GM18502 (cell line): ENCODE results near the gene USP25.

ENCODE experiments used
- ATAC-seq: cut with Tn5 transposase; IDR thresholded peaks from one replicate; pipeline ENCODE4 v1.9.1; 2021; ENCODE audit warnings: mild to moderate bottlenecking; ENCODE audit not compliant: unreplicated experiment, poor library complexity

USP25 gene

DNA sequence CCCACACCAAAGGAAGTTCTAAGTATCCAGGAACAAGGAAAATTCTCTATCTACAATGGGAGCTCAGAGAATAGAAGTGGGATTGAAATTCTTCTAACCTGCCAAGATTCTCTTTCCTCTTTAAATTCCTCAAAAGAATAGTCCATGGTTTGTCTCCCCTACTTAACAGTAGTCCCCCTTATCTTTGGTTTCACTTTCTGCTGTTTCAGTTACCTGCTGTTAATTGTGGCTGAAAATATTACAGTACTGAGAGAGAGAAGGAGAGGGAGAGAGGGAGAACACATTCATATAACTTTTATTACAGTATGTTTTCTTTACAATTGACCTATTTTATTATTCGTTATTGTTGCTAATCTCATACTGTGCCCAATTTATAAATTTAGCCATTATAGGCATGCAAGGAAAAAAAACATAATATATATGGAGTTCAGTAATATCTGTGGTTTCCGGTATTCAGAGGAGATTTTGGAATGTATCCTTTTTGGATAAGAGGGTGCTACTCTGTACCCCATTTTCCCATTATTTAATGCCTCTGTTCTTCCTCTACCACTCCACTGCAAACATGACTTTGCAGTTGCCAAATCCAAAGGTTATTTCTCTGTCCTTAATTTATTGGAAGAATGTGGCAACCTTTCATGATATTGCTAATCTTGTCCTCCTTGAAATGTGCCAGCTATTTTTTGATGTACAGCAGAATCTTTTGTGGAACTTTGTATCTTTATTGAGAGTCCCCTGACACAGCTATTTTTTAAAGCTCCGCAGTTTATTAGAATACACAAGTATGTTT lies 68.0 kb downstream of the USP25 start:
- ATAC-seq, result no peak

DNA sequence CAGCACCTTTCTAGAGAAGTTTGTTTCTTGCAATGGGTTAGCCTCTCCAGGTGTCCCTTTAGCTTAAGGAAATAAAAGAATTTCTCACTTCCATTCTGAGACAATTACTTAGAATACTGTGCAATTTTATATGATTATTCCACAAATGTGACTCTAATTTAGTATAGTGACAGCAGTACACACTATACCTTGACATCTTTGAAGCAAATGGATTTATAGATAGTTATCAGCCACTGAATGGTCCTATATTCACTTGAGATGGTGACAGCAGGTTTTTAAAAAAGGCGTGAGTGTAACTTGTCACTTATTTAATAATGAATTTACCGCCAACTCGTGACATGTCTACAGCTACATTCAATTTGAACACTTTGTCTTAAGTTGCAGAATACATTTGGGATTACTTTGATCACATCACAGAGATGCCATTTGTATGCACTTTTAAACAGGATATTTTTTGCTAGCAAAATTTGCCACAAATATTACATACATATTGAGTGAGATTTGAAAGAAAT lies 71.6 kb downstream of the USP25 start:
- ATAC-seq, result no peak

DNA sequence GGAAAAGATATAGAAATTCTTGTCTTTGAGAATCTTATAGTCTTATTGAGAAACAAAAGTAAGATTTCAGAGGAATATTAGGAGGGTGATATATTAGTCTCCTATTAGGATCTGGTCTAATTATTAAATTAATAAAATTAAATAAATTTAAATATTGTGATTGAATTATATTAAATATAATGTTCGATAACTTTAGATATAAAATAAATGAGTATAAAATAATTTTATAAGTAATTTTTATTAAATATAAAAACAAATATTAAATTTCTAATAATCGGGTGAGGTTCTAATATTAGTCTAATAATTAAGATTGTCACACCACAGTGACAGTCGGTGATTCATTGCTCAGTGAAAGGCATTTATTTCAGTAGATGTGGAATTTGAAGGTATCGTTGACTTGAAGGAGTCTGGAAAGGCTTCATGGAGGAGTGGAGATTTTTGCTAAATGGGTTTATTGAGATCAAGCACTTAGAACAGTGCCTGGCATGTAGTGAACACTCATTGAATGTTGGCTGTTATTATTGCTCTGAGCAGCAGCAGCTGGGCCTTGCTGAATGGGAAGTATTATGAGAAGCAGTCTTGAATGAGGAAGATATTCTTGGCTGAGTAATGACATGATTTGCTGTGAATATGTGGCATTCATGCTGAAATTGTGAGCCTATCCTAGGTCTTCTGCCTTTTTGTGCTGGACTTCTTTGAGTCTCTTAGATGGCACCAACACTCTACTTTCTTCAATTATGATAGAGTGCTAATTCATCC lies 74.6 kb downstream of the USP25 start:
- no peak for ATAC-seq

DNA sequence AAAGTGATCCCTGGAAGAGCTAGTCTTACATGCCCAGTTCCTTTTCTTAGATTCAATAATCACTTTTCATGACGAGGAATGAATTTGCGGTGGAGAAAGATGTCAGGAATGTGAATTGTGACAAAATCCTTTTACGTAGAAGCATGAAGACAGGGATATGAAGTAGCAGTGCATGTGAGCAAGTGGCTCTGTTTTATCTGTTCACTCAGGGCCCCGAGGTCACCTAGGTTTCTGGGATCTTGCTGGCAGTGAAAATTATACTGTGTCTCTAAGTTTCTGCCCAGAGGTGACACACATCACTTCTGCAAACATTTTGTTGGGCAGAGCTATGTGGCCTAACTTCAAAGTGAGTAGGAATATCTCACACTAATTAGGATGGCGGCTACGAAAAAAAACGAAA lies 79.3 kb downstream of the USP25 start:
- ATAC-seq, result no peak

DNA sequence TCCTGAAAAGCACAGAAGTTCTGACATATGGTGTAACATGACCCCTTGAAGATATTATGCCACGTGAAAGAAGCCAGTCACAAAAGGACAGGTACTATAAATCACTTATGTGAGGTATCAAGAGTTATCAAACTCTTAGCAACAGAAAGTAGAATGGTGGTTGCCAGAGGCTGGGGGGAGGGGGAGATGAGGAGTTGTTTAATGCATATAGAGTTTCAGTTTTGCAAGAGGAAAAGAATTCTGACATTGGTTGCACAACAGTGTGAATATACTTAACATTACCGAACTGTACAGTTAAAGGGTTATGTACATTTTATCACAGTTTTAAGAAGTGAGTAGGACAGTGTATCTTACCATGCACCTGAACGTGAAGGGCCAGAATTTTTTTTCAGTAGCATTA lies 80.0 kb downstream of the USP25 start:
- no peak for ATAC-seq

GRCh38 chr21:15815285-15815684 lies 85.5 kb downstream of the USP25 start:
- ATAC-seq, result no peak

GRCh38 chr21:15820327-15820726 lies 90.5 kb downstream of the USP25 start:
- no peak for ATAC-seq

DNA sequence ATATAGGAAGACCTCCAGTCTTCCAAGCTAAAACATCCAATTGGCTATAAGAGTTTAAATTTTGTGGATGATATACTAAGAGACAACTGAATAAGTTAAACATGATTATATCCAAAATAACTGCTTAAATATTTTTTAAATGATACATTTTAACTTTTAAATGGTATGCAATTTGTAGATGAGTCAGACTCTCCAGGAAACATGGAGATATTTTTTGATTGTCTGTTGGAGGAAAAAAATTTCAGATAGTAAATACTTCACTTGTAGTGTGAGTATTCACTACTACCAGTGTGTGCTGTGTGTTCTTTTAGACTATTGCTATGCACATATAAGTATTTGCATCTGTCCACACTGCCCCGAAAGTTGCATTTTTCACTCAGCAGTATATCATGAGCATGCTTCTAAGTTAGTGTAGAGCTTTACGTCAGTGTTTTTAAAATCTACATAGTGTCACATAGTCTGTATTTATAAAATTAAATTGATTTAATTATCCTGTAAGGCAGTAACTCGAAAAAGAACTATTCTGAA lies 91.1 kb downstream of the USP25 start:
- ATAC-seq, result no peak

GRCh38 chr21:15823486-15824150 lies 93.8 kb downstream of the USP25 start:
- ATAC-seq, result no peak

DNA sequence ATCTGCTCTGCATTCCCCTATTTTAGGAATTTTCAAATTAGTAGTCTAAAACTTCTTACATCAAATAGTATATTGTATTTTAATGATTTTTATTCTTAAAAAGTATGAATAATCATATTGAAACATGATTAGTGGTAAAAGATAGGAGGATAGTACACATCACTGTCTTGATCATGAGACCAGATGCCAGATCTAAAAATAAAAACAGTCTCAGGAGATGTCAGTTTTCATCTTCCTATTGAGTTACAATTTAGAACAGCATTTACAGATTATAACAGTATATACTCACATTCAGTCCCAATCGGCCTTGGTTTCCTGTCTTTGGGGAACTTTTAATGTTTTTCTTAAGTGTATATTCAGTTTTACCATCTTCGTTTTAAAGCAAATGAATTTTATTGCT lies 95.9 kb downstream of the USP25 start:
- no peak for ATAC-seq

DNA sequence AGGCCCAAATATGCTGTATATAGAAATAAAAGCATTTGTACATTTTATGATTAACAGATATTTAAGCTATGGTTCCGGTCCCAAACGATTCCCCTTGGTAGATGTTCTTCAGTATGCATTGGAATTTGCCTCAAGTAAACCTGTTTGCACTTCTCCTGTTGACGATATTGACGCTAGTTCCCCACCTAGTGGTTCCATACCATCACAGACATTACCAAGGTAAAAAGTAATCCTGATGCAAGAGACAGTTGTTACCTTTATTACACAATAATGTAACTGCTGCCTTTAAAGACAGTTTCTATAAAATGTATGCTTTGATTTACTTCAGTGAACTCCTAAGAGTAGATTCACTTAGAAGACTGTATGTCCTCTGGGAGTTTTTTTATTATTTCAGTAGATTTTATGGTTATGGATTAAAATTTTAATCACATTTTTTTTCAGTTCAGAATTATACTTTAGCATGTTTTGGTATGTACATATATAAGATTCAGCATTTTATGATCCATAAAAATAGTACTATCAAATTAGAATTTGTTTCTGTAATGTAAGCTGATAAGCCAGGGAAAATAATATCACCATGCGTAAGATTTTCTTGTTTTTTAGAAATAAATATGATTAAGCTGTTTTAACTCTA lies 96.5 kb downstream of the USP25 start:
- peak; percentile 77 for ATAC-seq

DNA sequence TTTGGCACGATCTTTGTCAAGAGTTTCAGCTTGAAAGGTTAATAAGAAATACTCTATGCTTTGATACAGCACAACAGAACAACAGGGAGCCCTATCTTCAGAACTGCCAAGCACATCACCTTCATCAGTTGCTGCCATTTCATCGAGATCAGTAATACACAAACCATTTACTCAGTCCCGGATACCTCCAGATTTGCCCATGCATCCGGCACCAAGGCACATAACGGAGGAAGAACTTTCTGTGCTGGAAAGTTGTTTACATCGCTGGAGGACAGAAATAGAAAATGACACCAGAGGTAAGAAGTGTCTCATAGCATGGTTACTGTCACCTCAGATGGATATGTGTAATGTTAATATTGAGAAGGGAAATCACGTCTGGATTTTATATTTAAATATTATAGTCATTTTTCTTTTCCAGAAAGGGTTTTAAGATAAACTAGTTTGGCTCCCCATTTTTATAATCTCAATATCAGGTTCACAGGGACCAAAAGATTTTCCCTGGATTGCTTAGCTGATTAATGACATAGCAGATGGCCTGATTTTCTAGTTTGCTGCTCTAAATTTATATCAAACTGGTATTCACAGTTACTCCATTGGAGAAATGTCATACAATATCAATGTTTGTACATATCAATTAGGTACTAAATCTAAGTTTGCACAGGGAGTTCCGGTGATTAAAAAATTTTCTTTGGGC lies 97.3 kb downstream of the USP25 start:
- no peak for ATAC-seq

- ATAC-seq, result no peak
These were observed 101.7 kb downstream of the USP25 start for GRCh38 chr21:15831497-15831896.

DNA sequence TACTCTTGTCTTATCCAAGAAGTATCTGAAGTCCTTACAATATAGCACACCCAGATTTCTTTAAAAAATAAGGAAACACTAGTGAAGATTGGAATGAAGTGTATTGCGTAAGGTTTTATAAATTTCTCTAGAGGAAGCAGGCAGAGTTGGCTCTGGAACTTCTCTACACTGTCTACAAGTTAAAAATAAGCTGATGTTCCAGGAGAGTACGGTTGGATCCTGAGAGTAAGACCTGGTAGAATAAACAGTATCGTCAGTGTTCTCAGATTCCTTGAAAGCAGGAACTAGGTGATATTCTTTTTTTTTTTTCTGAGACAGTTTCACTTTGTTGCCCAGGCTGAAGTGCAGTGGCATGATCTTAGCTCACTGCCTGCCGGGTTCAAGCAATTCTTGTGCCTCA lies 107.9 kb downstream of the USP25 start:
- ATAC-seq, result no peak

GRCh38 chr21:15839026-15839425 lies 109.2 kb downstream of the USP25 start:
- no peak for ATAC-seq

DNA sequence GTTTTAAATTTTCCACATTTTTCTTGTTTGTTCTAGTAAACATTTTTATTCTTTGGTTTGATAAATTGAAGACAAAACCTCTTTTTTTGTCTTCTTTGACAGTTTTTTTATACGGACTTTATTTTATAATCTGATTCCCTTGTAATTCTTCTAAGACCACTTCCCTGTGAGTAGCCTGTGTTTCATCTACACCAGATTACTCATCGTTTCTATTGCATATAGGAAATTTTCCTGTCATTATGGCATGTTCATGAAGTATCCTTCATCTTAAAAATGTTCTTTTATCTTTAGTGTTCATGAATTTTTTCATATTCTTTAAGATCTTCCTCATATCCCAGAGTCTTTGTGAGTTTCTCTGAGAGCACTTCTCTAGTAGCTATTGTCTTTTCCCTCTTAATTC lies 109.8 kb downstream of the USP25 start:
- ATAC-seq, result no peak

DNA sequence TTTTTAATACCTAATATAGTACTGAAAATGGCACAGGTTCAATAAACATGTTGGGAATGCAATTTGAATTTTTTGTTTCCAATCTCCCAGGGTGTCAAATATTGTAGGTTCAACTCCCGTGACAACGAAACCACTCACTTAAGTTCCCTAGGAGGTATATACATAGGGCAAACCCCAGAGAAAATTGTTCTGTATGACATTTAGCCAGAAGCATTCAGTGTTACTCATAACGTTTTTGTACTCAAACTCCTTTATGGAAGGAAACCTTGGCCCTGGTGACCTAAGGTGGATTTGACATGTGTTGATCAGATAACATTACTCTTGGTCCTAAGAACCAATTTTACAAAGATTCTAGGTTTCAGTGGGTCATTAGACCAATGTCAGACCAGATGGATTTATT lies 110.6 kb downstream of the USP25 start:
- no peak for ATAC-seq

DNA sequence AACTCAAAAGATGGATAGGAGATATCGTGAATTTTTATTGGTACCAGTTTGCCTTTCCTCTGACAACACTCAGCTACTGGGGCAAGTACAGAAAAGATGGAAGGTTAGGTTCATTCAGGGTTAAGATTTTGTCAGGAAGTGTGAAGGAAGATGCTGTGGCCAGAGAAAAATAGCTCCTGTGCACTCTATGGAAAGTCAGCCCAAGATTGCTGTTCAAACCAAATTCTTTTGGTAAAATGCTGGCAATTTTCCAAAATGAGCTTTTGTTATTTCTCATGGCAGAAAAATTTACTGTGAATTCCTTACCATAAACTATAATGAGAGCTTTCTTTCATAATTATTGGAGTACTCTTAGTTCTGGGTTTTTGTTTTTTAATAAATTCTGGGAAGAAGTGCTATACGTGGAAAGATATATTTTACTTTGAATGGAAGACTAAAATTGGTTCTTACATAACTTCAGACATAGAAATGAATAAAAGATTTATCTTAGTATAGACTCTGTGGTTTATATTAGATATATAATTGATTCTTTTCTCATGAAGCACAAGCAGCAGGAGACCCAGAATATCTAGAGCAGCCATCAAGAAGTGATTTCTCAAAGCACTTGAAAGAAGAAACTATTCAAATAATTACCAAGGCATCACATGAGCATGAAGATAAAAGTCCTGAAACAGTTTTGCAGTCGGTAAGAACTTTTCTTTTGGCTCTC lies 112.2 kb downstream of the USP25 start:
- no peak for ATAC-seq

GRCh38 chr21:15842565-15842880 lies 112.7 kb downstream of the USP25 start:
- ATAC-seq, result no peak
